Measurements from ENCODE around the gene KRT9.

Gene KRT9

GRCh38 chr17:41518789-41519449 lies 52.9 kb downstream of the KRT9 start, which contains the start of gene KRT15:
TSS of gene KRT15 (minus strand) at chr17:41518890. CDS start at chr17:41518827, 63 bp downstream.
- TF ChIP-seq TAF1 (IDR thresholded peaks at IDR 0.05; ENCODE audit: borderline replicate concordance, low read depth, low read length) (no peak), POLR2AphosphoS5 (IDR thresholded peaks at IDR 0.05; ENCODE audit: low read depth, low read length) (no peak), POLR2A (IDR thresholded peaks at IDR 0.05; ENCODE audit: low read depth, low read length) (no peak)
- DNase-seq (ENCODE audit: insufficient read length) (no peak), FAIRE-seq (no peak)

GRCh38 chr17:41518031-41518430 lies 53.8 kb downstream of the KRT9 start:
- DNase-seq (ENCODE audit: insufficient read length): no peak
- FAIRE-seq: no peak
- TF ChIP-seq POLR2AphosphoS5 (IDR thresholded peaks at IDR 0.05; ENCODE audit: low read depth, low read length): no peak
- no peak for TF ChIP-seq TAF1 (IDR thresholded peaks at IDR 0.05; ENCODE audit: borderline replicate concordance, low read depth, low read length)
- TF ChIP-seq POLR2A (IDR thresholded peaks at IDR 0.05; ENCODE audit: low read depth, low read length): no peak

- no peak for DNase-seq (ENCODE audit: insufficient read length)
- TF ChIP-seq POLR2AphosphoS5 (IDR thresholded peaks at IDR 0.05; ENCODE audit: low read depth, low read length): no peak
- no peak for TF ChIP-seq TAF1 (IDR thresholded peaks at IDR 0.05; ENCODE audit: borderline replicate concordance, low read depth, low read length)
- TF ChIP-seq POLR2A (IDR thresholded peaks at IDR 0.05; ENCODE audit: low read depth, low read length): no peak
- FAIRE-seq: no peak
Measured at GRCh38 chr17:41516830-41517283, 55.0 kb downstream of the KRT9 start.

GRCh38 chr17:41516147-41516829 lies 55.6 kb downstream of the KRT9 start:
- TF ChIP-seq POLR2A (IDR thresholded peaks at IDR 0.05; ENCODE audit: low read depth, low read length) (no peak), POLR2AphosphoS5 (IDR thresholded peaks at IDR 0.05; ENCODE audit: low read depth, low read length) (no peak), TAF1 (IDR thresholded peaks at IDR 0.05; ENCODE audit: borderline replicate concordance, low read depth, low read length) (no peak)
- DNase-seq (ENCODE audit: insufficient read length) (no peak), FAIRE-seq (no peak)

Measured in GM12892 (cell line).